Hepatocyte (in vitro differentiated cells): Measurements from ENCODE around the gene MXD4. TPM values are rescaled to one million over a fixed set of nuclear protein-coding genes. Genes with fewer than 3 reads are reported as not detected.

Source experiments
- DNase-seq: peaks from one replicate; pipeline ENCODE4 v3.0.0-alpha.2; 2016; ENCODE audit warnings: low spot score
- H2AFZ ChIP-seq: fragments of 200-600 bp; sonication (generic); 2 replicates; pipeline ENCODE4 v1.6.0; 2016; ENCODE audit warnings: antibody characterized with exemption, mild to moderate bottlenecking
- H3K27ac ChIP-seq: fragments of 200-600 bp; sonication (generic); 2 replicates; pipeline ENCODE4 v1.5.1; 2016; ENCODE audit warnings: mild to moderate bottlenecking
- H3K27me3 ChIP-seq: fragments of 200-600 bp; sonication (generic); 2 replicates; pipeline ENCODE4 v1.6.1; 2016
- H3K36me3 ChIP-seq: fragments of 200-600 bp; sonication (generic); replicated peaks from 2 replicates; pipeline ENCODE4 v1.5.1; 2016; ENCODE audit warnings: low read depth; ENCODE audit not compliant: insufficient read depth
- H3K4me1 ChIP-seq: fragments of 200-600 bp; sonication (generic); 2 replicates; pipeline ENCODE4 v1.5.1; 2016; ENCODE audit warnings: mild to moderate bottlenecking, moderate library complexity; ENCODE audit not compliant: insufficient read depth
- H3K4me2 ChIP-seq: fragments of 200-600 bp; sonication (generic); 2 replicates; pipeline ENCODE4 v1.6.0; 2016
- H3K4me3 ChIP-seq: fragments of 200-600 bp; sonication (generic); 2 replicates; pipeline ENCODE4 v1.5.1; 2016; ENCODE audit warnings: mild to moderate bottlenecking
- H3K79me2 ChIP-seq: fragments of 200-600 bp; sonication (generic); 2 replicates; pipeline ENCODE4 v1.6.0; 2017; ENCODE audit warnings: mild to moderate bottlenecking
- H3K9me2 ChIP-seq: fragments of 200-600 bp; sonication (generic); replicated peaks from 2 replicates; pipeline ENCODE4 v1.6.0; 2017; ENCODE audit warnings: mild to moderate bottlenecking; ENCODE audit not compliant: insufficient read depth
- H3K9me3 ChIP-seq: fragments of 200-600 bp; sonication (generic); 2 replicates; pipeline ENCODE4 v1.5.1; 2016; ENCODE audit warnings: low read depth, mild to moderate bottlenecking
- H4K20me1 ChIP-seq: fragments of 200-600 bp; sonication (generic); 2 replicates; pipeline ENCODE4 v1.6.0; 2016; ENCODE audit warnings: mild to moderate bottlenecking; ENCODE audit not compliant: insufficient read depth, poor library complexity, severe bottlenecking
- EZH2 ChIP-seq: fragments of 200-600 bp; sonication (generic); IDR thresholded peaks from 2 replicates; pipeline ENCODE4 v1.6.1; 2016; ENCODE audit warnings: antibody characterized with exemption, mild to moderate bottlenecking, borderline replicate concordance
- EZH2phosphoT487 ChIP-seq: fragments of 200-600 bp; sonication (generic); IDR thresholded peaks from one replicate; pipeline ENCODE4 v1.6.1; 2018; ENCODE audit warnings: antibody characterized with exemption, mild to moderate bottlenecking, low read depth, moderate library complexity; ENCODE audit not compliant: unreplicated experiment, severe bottlenecking
- WGBS: methylation state at CpG from one replicate; pipeline ENCODE4 v1.1.6; 2016; ENCODE audit warnings: low lambda C conversion rate; ENCODE audit errors: missing lambda C conversion rate; 5-methylcytosine and 5-hydroxymethylcytosine counted together
- polyA plus RNA-seq: library from polyadenylated mRNA; unstranded; fragments of >200 nt; fragmentation: Nextera tagmentation; extraction: Ambion mirVana; gene quantifications from 2 replicates; pipeline ENCODE4 v1.2.1, GENCODE V29; 2016
- total RNA-seq: library from RNA; depleted of rRNA; stranded (reverse); fragments of >200 nt; gene quantifications from 2 replicates; pipeline ENCODE4 v1.2.3, GENCODE V29; 2014
- TF ChIP-seq, protein P1 (sequence below): fragments of 200-600 bp; sonication (generic); IDR thresholded peaks from 2 replicates; pipeline ENCODE4 v1.5.1; 2016; ENCODE audit warnings: antibody characterized with exemption, mild to moderate bottlenecking; ENCODE audit not compliant: poor library complexity

The MXD4 gene
- total and polyA plus RNA-seq, 2 experiments from 2014 or later, result 56.7 to 127 TPM

DNA sequence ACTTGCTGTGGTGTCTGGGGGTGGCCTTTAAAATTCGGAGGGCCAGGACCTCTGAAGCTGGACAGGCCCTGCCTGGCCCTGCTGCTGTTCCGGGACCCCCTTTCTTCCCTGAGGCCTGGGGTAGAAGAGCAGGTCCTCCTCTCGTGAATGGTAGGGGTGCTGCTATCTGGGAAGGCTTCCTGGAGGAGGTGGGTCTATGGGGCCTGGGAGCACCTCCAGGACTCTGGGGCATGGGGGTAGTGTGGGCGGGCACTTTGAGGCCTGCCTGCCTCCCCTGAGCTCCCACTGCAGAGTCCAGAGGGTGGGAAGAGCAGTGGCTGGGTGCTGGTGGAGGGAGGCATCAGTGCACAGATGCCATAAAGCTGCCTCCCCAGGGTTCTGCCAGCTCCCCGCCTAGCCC, 4.9 kb upstream of the MXD4 start:
- no peaks in the 10 kb centered on the region for H3K4me1 ChIP-seq
- H3K4me2 ChIP-seq, result no peak overlapping the region
- no peak overlapping the region for H3K27ac ChIP-seq
- no peaks in the 10 kb centered on the region for H3K27me3 ChIP-seq
- TF ChIP-seq EZH2phosphoT487, result no peak
- TF ChIP-seq, protein P1, sequence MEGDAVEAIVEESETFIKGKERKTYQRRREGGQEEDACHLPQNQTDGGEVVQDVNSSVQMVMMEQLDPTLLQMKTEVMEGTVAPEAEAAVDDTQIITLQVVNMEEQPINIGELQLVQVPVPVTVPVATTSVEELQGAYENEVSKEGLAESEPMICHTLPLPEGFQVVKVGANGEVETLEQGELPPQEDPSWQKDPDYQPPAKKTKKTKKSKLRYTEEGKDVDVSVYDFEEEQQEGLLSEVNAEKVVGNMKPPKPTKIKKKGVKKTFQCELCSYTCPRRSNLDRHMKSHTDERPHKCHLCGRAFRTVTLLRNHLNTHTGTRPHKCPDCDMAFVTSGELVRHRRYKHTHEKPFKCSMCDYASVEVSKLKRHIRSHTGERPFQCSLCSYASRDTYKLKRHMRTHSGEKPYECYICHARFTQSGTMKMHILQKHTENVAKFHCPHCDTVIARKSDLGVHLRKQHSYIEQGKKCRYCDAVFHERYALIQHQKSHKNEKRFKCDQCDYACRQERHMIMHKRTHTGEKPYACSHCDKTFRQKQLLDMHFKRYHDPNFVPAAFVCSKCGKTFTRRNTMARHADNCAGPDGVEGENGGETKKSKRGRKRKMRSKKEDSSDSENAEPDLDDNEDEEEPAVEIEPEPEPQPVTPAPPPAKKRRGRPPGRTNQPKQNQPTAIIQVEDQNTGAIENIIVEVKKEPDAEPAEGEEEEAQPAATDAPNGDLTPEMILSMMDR, result no peak
- TF ChIP-seq EZH2, result no peak
- H3K79me2 ChIP-seq, result no peaks in the 10 kb centered on the region
- H3K4me3 ChIP-seq, result no peak overlapping the region
- 89% methylated on average over 5 of the region's 5 CpGs for WGBS
- DNase-seq, result no peak
- no peak overlapping the region for H2AFZ ChIP-seq
- H3K9me3 ChIP-seq, result no peaks in the 10 kb centered on the region
- H3K36me3 ChIP-seq, result no peaks in the 10 kb centered on the region
- no peaks in the 10 kb centered on the region for H3K9me2 ChIP-seq
- H4K20me1 ChIP-seq, result no peaks in the 10 kb centered on the region

DNA sequence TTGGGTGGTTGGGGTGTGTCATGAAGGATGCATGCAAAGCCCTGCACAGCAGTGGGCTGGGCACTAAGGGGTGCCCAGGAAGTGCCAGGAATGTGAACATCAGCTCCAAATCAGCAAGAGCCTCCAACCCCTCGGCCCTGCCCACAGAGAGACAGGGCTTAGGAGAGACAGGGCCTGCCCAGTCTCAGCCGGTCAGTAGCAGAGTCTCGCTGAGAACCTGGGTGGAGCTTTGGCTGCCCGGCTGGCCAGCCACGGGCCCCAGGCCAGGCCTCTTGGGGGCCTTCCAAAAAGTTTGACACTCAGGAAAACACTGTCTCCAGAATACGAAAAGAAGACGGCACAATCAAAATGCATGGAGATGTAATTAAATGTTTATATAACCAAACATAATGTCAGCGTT, 4.3 kb upstream of the MXD4 start:
- Histone ChIP-seq H3K36me3 (no peaks in the 10 kb centered on the region), H3K4me3 (no peak overlapping the region), H3K9me2 (no peaks in the 10 kb centered on the region), H2AFZ (no peak overlapping the region), H3K27me3 (no peaks in the 10 kb centered on the region), H3K4me2 (no peak overlapping the region), H3K9me3 (no peaks in the 10 kb centered on the region), H4K20me1 (peaks cover under 1% of the 10 kb centered on the region), H3K79me2 (peaks cover 3% of the 10 kb centered on the region), H3K27ac (no peak overlapping the region), H3K4me1 (no peaks in the 10 kb centered on the region)
- DNase-seq, result no peak
- TF ChIP-seq, protein P1, result no peak
- TF ChIP-seq EZH2 (no peak), EZH2phosphoT487 (no peak)
- WGBS, result 64% methylated on average over 8 of the region's 8 CpGs

DNA sequence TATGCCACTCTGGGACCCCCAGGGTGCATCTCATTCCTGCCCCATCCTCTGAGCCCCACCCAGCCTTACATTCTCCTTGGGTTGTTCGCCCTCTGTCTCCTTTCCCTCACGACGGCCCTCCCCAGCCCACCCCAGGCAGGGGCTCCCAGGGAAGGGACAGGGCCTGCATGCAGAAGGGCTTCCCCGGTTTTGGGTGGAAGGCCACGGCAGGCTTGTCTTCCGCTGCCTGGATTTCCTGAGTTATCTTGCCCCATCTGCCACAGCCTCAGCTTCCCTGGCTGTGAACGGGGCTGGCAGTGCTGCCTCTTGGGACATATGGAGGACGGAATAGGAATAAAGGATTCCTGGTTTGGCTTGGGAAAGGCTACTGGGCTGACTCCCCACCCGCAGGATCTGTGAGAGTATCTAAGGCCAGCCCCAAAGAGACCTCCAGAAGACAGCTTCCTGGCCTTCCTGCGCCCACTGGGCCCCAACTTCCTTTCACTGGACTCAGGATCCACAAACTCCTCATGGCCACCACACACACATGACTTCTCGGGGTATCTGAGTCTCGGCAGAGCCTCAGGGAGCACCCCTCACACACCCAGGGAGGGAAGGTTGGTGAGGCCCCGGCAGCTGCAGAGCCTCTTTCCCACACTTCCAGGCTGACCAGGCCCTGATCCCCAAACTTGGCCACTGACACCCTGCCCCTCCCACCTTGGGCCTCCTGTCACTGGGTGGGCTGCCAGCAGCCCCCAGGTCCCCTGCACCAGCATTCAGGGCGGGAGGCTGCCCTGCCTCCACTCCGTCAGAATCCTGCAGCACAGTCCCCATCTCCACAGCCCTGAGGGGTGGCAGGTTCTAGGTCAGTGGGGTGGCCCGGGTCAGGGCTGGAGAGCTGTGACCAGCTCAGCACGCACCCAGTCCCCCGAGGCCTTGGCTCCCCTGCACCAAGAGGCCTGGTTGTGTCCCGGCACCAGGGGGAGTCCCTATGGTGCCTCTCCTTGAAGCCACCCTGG, 3.5 kb upstream of the MXD4 start:
- no peak overlapping the region for H2AFZ ChIP-seq
- H3K36me3 ChIP-seq, result no peaks in the 10 kb centered on the region
- H3K27me3 ChIP-seq, result no peaks in the 10 kb centered on the region

More for the DNA sequence above, 3.5 kb upstream of the MXD4 start:
- DNase-seq, result no peak
- peaks cover under 1% of the 10 kb centered on the region for H3K4me1 ChIP-seq
- no peak overlapping the region for H3K4me2 ChIP-seq
- TF ChIP-seq, protein P1, result no peak
- TF ChIP-seq EZH2phosphoT487 (no peak), EZH2 (no peak)
- H3K9me2 ChIP-seq, result no peaks in the 10 kb centered on the region
- peaks cover 8% of the 10 kb centered on the region for H4K20me1 ChIP-seq
- H3K9me3 ChIP-seq, result no peaks in the 10 kb centered on the region
- WGBS, result 90% methylated on average over 18 of the region's 19 CpGs
- no peak overlapping the region for H3K4me3 ChIP-seq
- peaks cover 11% of the 10 kb centered on the region for H3K79me2 ChIP-seq
- H3K27ac ChIP-seq, result no peak overlapping the region
